NCI-H446 (cell line): ENCODE results near the gene ADAMTS2.

ENCODE experiments used
- DNase-seq, 2 experiments: peaks; one replicate each; lab custom pipeline; 2025; lab: John Stamatoyannopoulos, UW

The ADAMTS2 gene

DNA sequence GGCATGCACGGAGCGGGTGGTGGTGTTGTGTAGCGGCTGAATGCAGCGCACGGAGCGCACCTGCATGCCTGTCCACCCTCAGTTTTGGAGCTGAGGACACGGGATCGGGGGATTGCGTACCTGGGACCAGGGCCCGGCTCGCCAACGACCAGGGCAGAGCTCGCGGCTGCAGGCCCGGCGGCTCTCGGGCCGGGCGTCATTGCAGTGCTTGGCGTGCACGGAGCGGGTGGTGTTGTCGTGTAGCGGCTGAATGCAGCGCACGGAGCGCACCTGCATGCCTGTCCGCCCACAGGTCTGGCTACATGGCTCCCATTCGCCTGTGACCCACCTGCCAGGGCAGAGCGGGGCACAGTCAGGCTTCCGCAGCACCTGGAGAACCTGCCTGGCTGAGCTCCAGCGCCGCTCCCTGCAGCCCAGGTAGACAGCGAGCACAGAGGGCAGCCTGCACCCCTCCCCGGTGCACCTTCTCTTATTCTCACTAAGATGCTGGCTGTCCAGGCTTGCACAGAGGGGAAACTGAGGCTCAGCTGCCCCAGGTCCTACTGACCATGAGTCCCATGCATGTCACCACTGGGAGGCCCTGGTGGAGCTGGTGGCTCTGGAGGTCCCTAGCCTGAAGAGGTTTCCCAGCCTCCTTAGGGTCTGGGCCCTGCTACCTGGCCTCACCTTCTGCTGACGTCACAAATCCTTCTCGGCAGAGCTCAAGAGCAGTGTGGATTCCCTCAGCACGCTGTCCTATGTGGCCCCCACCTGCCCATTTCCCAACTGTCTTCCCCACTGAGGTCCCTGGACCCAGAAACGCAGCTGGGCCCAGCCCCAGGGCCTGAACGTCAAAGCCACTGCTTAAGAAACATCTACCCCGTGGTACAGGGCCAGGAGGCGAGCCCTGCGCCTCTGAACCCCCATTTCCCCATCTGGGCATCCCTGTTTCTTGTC is 220.1 kb downstream of the ADAMTS2 start:
- DNase-seq, result no peak

- no peak for DNase-seq
These were observed 220.9 kb downstream of the ADAMTS2 start for GRCh38 chr5:179124273-179124852.

GRCh38 chr5:179123491-179124272 is 221.6 kb downstream of the ADAMTS2 start:
- DNase-seq, result no peak

- no peak for DNase-seq
These were observed 222.2 kb downstream of the ADAMTS2 start for GRCh38 chr5:179123109-179123426.

DNA sequence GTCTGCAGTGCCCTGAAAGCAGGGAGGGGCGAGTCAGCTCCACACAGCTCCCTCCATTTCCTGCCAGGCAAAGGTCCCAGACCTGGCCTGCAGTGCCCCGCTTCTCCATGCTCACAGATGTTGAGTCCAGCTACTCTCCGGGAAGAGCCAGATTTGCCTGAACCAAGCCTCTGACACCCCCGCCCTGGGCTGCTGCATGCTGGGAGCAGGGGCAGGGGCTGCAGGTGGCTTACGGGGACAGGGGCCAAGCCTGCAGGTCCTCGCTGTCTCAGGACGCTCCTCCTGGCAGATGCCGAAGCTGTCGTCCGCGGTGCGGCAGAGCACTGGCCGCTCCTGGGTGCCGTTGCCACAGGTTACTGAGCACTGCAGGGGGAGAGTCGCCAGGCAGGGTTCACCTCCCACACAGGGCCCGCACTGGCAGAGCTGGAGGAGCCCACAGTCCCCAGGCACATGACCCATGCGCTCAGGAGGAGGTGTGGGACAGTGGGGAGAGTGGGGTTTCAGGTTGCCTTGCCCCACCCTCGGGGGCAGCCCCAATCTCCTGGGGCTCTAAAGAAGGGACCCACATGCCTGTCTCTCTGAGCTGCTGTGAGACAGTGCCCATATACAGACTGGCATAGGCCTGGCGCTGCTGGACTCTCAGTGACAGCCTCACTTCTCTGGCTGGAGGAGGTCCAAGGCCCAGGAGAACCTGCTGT is 222.7 kb downstream of the ADAMTS2 start:
- DNase-seq, result no peak

DNA sequence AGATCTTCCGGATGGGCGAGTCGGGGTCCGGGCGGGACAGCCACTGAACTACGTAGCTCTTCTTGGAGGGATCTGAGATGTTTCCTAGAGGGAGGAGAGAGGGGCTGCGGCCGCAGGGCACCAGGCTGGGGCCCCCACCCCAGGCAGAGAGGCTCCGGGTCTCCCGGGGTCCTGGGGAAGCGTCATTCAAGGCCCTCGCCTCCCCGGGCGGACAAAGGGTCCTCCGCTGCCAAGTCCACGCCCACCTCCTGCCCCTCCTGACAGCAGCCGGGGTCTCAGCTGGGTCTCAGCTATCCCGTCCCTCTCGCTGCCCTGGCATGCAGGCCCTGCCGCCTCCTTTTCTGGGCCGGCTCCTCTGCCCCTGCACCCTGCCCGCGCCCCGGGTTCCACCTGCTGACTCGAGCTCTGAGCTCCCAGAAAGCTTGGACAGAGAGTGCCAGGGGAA is 223.6 kb downstream of the ADAMTS2 start:
- no peak for DNase-seq

DNA sequence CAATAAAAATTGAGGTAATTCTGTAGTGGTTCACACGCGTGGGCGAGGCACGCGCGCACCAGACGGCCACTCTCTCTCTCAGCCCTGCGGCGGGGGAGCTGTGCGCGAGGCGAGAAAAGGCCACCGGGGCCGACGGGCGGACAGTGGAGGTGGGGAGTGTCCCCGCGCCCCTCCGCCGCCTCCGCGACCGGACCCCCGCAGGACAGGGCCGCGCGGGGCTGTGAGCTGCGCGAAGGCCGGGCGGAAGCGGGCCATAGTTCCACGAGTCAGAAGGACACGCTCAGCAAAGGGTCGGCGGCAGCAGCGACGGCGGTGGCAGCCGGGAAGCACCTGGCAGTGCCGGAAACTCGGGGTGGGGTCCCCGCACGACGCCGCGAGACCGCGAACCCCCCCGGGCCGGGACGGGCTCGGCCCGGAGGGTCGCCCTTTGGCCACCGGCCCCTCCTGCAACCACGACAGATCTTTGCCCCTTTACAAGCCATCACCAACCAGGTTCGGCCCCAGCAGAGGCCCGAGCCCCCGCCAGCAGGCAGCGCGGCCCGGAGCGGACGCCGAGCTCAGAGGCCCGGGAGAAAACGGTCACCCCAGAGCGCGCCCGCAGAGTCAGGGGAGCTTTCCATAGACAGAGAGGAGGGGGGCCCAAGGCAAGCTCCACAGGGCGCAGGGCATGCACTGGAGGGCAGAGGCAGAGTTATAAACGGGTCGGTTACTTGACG is 224.2 kb downstream of the ADAMTS2 start:
- DNase-seq, result no peak

DNA sequence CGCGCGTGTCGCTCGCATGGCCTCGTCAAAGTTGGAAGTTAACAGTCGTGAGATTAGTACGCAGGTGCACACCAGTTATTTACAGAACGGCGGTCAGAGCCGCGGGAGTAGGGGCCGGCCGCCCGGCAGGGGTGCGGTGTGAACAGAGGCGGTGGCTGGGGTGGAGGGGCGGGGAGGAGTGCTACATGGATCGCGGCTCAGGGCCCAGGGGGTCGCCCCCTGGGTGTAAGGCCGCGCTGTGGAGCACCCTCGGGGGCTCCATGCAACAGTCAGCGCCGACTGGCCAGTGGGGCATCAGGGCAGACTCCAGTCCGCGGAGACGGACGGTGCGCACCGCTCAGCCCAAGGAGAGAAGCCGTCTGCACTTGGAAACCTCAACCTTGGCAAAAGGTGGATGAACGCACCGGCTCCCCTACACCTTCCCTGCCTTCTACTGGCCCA is 224.8 kb downstream of the ADAMTS2 start:
- no peak for DNase-seq

DNA sequence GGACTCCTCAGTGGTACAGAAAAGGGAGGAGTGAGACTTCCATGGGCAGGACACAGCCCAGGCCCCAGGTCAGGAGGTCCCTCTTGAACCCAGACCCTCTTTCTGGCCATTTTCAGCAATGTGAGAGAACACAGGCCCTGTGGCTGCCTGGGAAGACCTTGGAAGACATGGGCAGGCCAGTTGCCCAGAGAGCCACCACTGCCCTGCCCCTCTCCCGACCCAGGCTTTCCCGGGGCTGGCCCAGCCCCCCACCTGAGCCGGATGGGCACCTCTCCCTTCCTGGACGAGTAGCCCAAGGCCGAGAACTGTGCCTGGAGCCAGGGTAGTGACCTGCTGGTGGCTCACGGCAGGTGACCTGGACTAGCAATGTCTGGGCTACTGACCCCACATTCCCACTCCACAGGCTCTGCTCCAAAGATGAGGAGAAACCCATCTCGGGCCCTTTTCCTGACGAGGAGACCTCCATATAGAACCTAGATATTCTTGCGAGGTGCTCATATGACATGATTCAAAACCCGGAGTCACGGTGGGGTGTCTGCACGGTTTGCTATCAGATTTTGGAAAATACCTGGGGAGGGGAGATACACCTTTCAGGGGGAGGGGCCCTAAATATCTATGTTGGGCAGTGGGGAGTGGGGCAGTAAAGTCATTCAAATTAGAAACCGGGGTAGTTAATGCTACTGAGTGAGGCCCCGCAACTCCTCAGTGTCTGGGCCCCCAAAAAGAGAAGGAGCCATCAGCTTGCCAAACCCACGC is 225.7 kb downstream of the ADAMTS2 start:
- no peak for DNase-seq

DNA sequence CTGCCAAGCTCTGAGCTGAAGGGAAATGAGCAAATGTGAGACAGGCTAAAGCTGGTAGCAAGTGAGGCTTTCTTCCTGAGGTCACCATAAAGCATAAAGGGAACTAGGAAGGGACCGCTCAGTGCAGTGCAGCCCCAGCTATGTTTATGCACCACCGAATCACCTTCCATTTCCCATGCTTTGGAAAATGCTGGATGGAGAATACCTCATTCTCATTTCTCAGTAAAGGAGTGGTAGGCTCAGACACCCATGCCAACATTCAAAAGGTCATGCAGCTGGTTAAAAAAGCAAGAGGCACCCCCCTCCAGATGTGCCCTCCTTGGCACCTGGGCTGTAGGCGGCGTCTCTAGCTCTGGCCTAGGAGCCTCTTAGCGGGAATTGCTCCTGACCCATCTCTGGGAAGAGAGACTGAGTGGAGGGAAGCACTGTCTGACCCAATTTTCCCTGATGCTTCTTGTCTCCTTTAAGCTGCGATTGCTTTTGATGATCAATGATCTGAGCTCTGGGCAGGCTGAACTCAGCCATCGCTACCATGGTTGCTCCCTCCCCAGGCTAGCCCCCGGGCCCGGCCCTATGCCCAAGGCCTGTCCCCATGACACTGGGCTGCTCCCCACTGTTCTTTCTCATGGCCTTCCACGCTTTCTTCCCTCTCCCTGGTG is 226.4 kb downstream of the ADAMTS2 start:
- no peak for DNase-seq

- DNase-seq, result no peak
These were observed 226.9 kb downstream of the ADAMTS2 start for GRCh38 chr5:179118338-179118737.

DNA sequence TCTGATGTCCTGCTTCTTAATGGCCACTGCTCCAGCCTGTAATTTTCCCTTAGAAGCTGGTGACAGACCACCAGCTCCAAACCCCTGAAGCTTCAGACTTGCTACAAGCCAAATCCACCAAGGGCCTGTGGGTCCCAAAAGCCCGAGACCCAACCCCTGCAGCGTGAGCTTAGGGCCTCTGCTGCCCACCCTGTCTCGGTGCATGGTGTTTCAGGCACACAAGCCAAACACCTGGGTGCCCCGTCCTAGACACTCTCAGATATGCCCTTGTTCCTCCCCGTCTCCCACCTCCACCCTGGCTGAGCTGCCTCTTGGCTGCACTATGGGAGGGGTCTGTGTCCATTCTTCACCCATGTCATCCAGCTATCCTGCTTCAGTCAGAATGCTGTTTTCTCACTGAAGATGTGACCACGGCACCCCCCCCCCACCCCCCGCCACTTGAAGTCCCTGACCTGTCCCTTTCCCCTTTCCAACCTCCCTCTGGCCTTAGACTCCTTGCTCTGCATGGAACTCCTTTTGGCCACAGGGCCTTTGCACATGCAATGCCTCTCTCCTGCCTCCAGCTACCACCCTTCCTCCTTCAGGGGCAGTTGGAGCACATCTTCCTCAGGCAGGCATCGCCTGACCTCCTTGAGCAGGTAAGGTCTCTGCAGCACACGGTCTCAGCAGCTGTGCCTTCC is 229.3 kb downstream of the ADAMTS2 start:
- no peak for DNase-seq

DNA sequence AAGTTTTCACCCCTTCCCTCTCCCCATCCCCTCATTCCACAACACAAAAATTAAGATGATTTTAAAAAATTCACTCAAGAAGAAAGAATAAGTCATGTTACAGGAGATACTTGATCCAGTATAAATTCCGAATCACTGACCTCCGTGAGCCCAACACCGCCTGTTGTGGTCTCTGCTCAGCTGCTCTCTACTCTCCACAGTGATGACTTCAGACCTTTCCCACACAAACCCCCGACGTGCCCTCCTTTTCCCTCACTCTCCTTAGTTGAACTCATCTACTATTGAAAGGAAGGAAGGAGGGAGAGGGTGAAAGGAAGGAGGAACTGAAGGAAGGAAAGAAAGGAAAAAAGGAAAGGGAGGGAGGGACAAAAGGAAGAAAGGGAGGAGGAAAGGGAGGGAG is 230.0 kb downstream of the ADAMTS2 start:
- DNase-seq, result no peak

- no peak for DNase-seq
These were observed 230.5 kb downstream of the ADAMTS2 start for GRCh38 chr5:179114756-179115155.

DNA sequence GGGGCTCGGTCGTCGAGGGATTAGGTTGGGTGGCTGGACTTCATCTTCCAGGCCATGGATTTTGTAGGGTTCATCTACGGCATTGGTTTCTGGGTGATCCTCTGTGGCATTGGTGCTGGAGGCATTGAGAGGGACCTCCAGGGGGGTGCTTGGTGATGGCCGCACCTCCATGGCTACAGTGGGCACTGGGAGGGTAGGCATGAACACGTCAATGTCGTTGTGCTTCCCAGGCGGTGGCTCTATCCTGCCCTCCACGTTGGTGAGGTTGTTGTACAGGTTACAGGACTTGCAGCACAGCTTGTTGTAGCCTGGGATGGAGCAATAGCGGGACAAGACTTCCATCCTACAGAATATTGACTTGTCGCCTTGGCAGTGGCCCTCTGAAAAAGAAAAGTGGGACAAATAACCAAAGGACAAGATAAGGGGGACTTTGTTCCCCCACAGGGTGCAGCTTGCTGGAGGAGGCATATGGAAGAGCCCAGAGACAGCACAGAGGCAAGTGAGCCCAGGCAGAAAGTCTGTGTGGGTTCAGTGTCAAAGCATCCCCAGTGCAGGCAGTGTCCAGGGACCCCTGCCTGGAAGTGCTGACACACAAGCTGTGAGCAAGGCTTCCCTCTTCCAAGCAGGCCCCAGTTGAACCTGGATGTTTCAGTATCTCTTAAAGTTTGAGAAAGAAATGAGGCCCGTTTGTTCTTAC is 231.2 kb downstream of the ADAMTS2 start:
- no peak for DNase-seq

DNA sequence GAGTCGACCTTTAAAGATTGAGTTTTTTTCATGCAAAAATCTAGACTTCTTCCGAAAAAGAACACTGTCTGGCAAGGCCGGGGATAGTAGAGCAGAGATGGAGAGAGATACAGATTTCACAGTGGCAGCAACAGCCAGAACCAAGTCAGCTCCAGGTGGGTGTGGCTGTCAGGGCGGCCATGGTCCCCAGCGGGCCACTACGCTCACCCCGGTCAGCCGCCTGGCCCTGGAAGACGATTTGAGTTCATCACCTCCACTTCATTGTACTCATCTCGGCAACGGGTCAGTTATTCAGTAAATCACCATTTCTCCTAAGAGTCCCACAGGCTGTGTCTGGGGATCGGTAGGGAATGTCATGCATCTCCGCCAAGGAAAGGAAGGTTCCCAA is 232.1 kb downstream of the ADAMTS2 start:
- no peak for DNase-seq

- no peak for DNase-seq
These were observed 232.7 kb downstream of the ADAMTS2 start for GRCh38 chr5:179112469-179113142.
